C4-2B (cell line): ENCODE data around the gene FRAS1.

ENCODE experiments used
- CTCF ChIP-seq: fragments of 450-650 bp; conservative IDR thresholded peaks from 2 replicates; pipeline ENCODE4 v1.5.1; 2017; ENCODE audit warnings: mild to moderate bottlenecking
- ZFX ChIP-seq: fragments of 450-650 bp; IDR thresholded peaks from 2 replicates; pipeline ENCODE4 v1.6.1; 2017

GRCh38 chr4:78311306-78311705 lies 254.2 kb downstream of the FRAS1 start:
- TF ChIP-seq CTCF (no peak), ZFX (no peak)
